K562 (cell line): ENCODE measurements around the gene GJC2. TPM values are rescaled to one million over a fixed set of nuclear protein-coding genes. Genes with fewer than 3 reads are reported as not detected.

Source experiments
- BDP1 ChIP-seq: IDR thresholded peaks from 3 replicates; pipeline ENCODE4 v1.6.1; 2011; ENCODE audit not compliant: insufficient read length, insufficient read depth
- HDAC1 ChIP-seq, 2 experiments: fragments of 450-650 bp; IDR thresholded peaks; 2 replicates each; pipeline ENCODE4 v1.6.1; 2016 to 2017; ENCODE audit warnings: inconsistent platforms in 1 of 2, mild to moderate bottlenecking in 1 of 2, moderate library complexity in 1 of 2
- NUFIP1 ChIP-seq: fragments of 450-650 bp; IDR thresholded peaks from 2 replicates; pipeline ENCODE4 v1.6.1; 2018; ENCODE audit not compliant: partially characterized antibody
- PYGO2 ChIP-seq: fragments of 450-650 bp; IDR thresholded peaks from 2 replicates; pipeline ENCODE4 v1.6.1; 2016; ENCODE audit warnings: mild to moderate bottlenecking, missing genetic modification characterization, moderate library complexity, missing compliant biosample characterization
- RBFOX2 ChIP-seq: fragments of 200-400 bp; formaldehyde crosslinking; IDR thresholded peaks from 2 replicates; pipeline ENCODE4 v1.6.1; 2017; ENCODE audit warnings: low read depth, mild to moderate bottlenecking, low read length, moderate library complexity
- RBM25 ChIP-seq: fragments of 200-400 bp; formaldehyde crosslinking; IDR thresholded peaks from 2 replicates; pipeline ENCODE4 v1.6.1; 2018; ENCODE audit warnings: low read length, low read depth, moderate library complexity; ENCODE audit not compliant: severe bottlenecking
- STAG1 ChIP-seq: sonication (generic); formaldehyde crosslinking; IDR thresholded peaks from 2 replicates; pipeline ENCODE4 v1.5.0; 2020; ENCODE audit warnings: missing genetic modification reagents, borderline replicate concordance
- TAF7 ChIP-seq: fragments of 450-650 bp; IDR thresholded peaks from 2 replicates; pipeline ENCODE4 v1.6.1; 2016; ENCODE audit warnings: missing genetic modification characterization, missing compliant biosample characterization
- ZNF253 ChIP-seq: fragments of 250-450 bp; sonication (Bioruptor Pico); conservative IDR thresholded peaks from 2 replicates; pipeline ENCODE4 v1.6.1; 2021; ENCODE audit warnings: mild to moderate bottlenecking
- ZNF77 ChIP-seq: fragments of 250-450 bp; sonication (Bioruptor Pico); IDR thresholded peaks from 2 replicates; pipeline ENCODE4 v1.5.0; 2020
- polyA plus RNA-seq, 8 experiments: library from polyadenylated mRNA; depleted of rRNA in 4 of 8; stranded (reverse) in 5 of 8; unstranded in 3 of 8; fragments of >200 nt; fragmentation: Nextera tagmentation in 2 of 8; fragmentation: Illumina TruSeq in 1 of 8; extraction: Ambion mirVana in 2 of 8; extraction: Trizol in 1 of 8; gene quantifications; 2 replicates each; pipeline versions ENCODE4 v1.2.1 to v1.2.3, GENCODE V29; 2011 to 2014; ENCODE audit warnings: inconsistent platforms in 1 of 8, missing spikeins in 1 of 8
- total RNA-seq, 7 experiments: library from RNA; depleted of rRNA in 6 of 7; stranded (reverse); fragments of >200 nt in 6 of 7; fragmentation: Illumina TruSeq in 2 of 7; extraction: Trizol in 2 of 7; gene quantifications; 2 replicates each; pipeline versions ENCODE4 v1.2.1 to v1.2.3, GENCODE V29; 2011 to 2021; ENCODE audit warnings: low replicate concordance in 1 of 7
- TF ChIP-seq, protein P1 (sequence below): fragments of 150-350 bp; IDR thresholded peaks from 2 replicates; pipeline ENCODE4 v1.6.1; 2014; ENCODE audit warnings: low read depth, mild to moderate bottlenecking, low read length, borderline replicate concordance
- TF ChIP-seq, protein P2 (sequence below): IDR thresholded peaks from 2 replicates; pipeline ENCODE4 v1.6.1; 2011; ENCODE audit warnings: borderline replicate concordance, low read depth, mild to moderate bottlenecking, moderate library complexity, low read length; ENCODE audit not compliant: insufficient read depth, poor library complexity, severe bottlenecking
- TF ChIP-seq, protein P3 (sequence below): sonication (generic); formaldehyde crosslinking; IDR thresholded peaks from 2 replicates; pipeline ENCODE4 v1.8.0; 2023; ENCODE audit warnings: mild to moderate bottlenecking, missing genetic modification reagents
- TF ChIP-seq, protein P4 (sequence below): fragments of 250-450 bp; sonication (Bioruptor Pico); IDR thresholded peaks from 2 replicates; pipeline ENCODE4 v1.4.0; 2020; ENCODE audit warnings: mild to moderate bottlenecking, moderate library complexity
- TF ChIP-seq, protein P5 (sequence below): sonication (generic); formaldehyde crosslinking; IDR thresholded peaks from 2 replicates; pipeline ENCODE4 v1.8.0; 2022; ENCODE audit warnings: mild to moderate bottlenecking, missing genetic modification reagents

GJC2 gene
- total and polyA plus RNA-seq, 9 of the 15 experiments (the other 6 are each of a cell fraction or from before 2014, with no cell fraction given): 0.03 to 0.62 (median 0.11) TPM; not detected in 2

DNA sequence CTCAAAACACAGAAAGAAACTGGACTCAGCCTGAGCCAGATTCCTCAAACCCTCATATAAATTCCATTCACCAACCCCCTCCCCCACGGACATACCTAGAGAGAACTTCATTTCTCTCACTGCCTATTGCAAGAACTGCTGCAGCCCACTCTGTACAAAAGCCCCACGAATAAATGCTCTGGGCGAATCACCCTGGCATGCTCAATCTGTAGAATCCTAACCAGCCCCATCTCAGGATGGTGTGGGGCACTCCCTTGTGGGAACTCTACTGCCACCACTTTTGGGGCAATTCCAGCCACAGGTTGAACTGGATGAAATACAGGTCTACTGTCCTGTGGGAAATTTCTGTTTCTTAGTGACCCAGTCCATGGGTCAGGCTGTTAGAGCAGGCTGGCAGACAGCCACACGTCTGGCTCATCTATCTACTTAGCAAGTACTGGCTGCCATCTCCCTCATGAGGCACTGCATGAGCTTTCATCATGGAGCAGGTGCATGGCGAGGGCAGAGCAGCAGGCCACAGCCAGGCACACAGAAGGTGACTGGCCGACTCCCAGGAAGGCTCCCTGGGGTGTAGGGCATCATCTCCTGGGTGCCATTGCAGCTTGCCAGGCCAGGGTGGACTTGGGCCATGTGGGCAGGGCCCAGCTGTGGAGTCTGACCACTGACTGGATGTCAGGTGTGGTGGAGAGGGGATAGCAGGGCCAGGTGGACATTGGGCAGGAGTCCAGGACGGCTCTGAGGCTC, 45.0 kb upstream of the GJC2 start (continued):
- TF ChIP-seq, protein P1, sequence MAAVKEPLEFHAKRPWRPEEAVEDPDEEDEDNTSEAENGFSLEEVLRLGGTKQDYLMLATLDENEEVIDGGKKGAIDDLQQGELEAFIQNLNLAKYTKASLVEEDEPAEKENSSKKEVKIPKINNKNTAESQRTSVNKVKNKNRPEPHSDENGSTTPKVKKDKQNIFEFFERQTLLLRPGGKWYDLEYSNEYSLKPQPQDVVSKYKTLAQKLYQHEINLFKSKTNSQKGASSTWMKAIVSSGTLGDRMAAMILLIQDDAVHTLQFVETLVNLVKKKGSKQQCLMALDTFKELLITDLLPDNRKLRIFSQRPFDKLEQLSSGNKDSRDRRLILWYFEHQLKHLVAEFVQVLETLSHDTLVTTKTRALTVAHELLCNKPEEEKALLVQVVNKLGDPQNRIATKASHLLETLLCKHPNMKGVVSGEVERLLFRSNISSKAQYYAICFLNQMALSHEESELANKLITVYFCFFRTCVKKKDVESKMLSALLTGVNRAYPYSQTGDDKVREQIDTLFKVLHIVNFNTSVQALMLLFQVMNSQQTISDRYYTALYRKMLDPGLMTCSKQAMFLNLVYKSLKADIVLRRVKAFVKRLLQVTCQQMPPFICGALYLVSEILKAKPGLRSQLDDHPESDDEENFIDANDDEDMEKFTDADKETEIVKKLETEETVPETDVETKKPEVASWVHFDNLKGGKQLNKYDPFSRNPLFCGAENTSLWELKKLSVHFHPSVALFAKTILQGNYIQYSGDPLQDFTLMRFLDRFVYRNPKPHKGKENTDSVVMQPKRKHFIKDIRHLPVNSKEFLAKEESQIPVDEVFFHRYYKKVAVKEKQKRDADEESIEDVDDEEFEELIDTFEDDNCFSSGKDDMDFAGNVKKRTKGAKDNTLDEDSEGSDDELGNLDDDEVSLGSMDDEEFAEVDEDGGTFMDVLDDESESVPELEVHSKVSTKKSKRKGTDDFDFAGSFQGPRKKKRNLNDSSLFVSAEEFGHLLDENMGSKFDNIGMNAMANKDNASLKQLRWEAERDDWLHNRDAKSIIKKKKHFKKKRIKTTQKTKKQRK: no peak
- TF ChIP-seq RBM25: no peak
- no peak for TF ChIP-seq HDAC1 (IDR thresholded peaks at IDR 0.05)
- TF ChIP-seq, protein P2, sequence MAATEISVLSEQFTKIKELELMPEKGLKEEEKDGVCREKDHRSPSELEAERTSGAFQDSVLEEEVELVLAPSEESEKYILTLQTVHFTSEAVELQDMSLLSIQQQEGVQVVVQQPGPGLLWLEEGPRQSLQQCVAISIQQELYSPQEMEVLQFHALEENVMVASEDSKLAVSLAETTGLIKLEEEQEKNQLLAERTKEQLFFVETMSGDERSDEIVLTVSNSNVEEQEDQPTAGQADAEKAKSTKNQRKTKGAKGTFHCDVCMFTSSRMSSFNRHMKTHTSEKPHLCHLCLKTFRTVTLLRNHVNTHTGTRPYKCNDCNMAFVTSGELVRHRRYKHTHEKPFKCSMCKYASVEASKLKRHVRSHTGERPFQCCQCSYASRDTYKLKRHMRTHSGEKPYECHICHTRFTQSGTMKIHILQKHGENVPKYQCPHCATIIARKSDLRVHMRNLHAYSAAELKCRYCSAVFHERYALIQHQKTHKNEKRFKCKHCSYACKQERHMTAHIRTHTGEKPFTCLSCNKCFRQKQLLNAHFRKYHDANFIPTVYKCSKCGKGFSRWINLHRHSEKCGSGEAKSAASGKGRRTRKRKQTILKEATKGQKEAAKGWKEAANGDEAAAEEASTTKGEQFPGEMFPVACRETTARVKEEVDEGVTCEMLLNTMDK: no peak
- no peak for TF ChIP-seq TAF7
- TF ChIP-seq PYGO2: no peak
- TF ChIP-seq ZNF77 (CRISPR knock-in tag): no peak
- TF ChIP-seq BDP1: no peak
- TF ChIP-seq, protein P3, sequence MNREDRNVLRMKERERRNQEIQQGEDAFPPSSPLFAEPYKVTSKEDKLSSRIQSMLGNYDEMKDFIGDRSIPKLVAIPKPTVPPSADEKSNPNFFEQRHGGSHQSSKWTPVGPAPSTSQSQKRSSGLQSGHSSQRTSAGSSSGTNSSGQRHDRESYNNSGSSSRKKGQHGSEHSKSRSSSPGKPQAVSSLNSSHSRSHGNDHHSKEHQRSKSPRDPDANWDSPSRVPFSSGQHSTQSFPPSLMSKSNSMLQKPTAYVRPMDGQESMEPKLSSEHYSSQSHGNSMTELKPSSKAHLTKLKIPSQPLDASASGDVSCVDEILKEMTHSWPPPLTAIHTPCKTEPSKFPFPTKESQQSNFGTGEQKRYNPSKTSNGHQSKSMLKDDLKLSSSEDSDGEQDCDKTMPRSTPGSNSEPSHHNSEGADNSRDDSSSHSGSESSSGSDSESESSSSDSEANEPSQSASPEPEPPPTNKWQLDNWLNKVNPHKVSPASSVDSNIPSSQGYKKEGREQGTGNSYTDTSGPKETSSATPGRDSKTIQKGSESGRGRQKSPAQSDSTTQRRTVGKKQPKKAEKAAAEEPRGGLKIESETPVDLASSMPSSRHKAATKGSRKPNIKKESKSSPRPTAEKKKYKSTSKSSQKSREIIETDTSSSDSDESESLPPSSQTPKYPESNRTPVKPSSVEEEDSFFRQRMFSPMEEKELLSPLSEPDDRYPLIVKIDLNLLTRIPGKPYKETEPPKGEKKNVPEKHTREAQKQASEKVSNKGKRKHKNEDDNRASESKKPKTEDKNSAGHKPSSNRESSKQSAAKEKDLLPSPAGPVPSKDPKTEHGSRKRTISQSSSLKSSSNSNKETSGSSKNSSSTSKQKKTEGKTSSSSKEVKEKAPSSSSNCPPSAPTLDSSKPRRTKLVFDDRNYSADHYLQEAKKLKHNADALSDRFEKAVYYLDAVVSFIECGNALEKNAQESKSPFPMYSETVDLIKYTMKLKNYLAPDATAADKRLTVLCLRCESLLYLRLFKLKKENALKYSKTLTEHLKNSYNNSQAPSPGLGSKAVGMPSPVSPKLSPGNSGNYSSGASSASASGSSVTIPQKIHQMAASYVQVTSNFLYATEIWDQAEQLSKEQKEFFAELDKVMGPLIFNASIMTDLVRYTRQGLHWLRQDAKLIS (CRISPR knock-in tag): no peak
- TF ChIP-seq ZNF253 (CRISPR knock-in tag): no peak
- peak; percentile 54; the same call in 1 of the 2 replicates for TF ChIP-seq RBFOX2
- TF ChIP-seq, protein P4, sequence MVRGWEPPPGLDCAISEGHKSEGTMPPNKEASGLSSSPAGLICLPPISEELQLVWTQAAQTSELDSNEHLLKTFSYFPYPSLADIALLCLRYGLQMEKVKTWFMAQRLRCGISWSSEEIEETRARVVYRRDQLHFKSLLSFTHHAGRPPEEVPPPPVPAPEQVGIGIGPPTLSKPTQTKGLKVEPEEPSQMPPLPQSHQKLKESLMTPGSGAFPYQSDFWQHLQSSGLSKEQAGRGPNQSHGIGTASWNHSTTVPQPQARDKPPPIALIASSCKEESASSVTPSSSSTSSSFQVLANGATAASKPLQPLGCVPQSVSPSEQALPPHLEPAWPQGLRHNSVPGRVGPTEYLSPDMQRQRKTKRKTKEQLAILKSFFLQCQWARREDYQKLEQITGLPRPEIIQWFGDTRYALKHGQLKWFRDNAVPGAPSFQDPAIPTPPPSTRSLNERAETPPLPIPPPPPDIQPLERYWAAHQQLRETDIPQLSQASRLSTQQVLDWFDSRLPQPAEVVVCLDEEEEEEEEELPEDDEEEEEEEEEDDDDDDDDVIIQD (CRISPR knock-in tag): no peak
- TF ChIP-seq NUFIP1: no peak
- TF ChIP-seq, protein P5, sequence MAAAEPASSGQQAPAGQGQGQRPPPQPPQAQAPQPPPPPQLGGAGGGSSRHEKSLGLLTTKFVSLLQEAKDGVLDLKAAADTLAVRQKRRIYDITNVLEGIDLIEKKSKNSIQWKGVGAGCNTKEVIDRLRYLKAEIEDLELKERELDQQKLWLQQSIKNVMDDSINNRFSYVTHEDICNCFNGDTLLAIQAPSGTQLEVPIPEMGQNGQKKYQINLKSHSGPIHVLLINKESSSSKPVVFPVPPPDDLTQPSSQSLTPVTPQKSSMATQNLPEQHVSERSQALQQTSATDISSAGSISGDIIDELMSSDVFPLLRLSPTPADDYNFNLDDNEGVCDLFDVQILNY: peak; percentile 71; the same call in 1 of the 2 replicates
- no peak for TF ChIP-seq STAG1 (CRISPR knock-in tag)
